ENCODE results near the gene DHRS4L2.

The DHRS4L2 gene

GRCh38 chr14:24054324-24054641 lies 65.6 kb downstream of the DHRS4L2 start:
- no peak for DNase-seq (ENCODE audit: low read depth)

GRCh38 chr14:24054646-24055045 lies 65.9 kb downstream of the DHRS4L2 start:
- DNase-seq (ENCODE audit: low read depth), result no peak

Data from T-helper 22 cell (primary cell).